Esophagus (tissue), 2 donors: ENCODE results near the gene CCRL2. TPM values are rescaled to one million over a fixed set of nuclear protein-coding genes. Genes with fewer than 3 reads are reported as not detected.
A peak's percentile ranks its signal among the peaks of the same experiment; 100 is the strongest.
"Not testable (repeated sequence)": the region's sequence is repeated elsewhere in the genome, so short reads cannot be mapped to it uniquely, and the experiment has no call there.

Source experiments
- H3K27ac ChIP-seq, 2 donors: one replicate each; pipeline ENCODE4 v1.5.1; 2013; ENCODE audit warnings: low read depth in 2 of 2, mild to moderate bottlenecking in 2 of 2, inconsistent platforms in 1 of 2, low read length in 1 of 2, moderate library complexity in 1 of 2
- H3K27me3 ChIP-seq, 2 donors: one replicate each; pipeline ENCODE4 v1.6.1; 2013; ENCODE audit warnings: low read length in 2 of 2, control low read depth in 1 of 2, mild to moderate bottlenecking in 1 of 2; ENCODE audit not compliant: insufficient read depth in 2 of 2, control insufficient read depth in 1 of 2
- H3K36me3 ChIP-seq, 2 donors: one replicate each; pipeline ENCODE4 v1.6.1; 2013; ENCODE audit warnings: low read length in 1 of 2; ENCODE audit not compliant: control insufficient read depth in 2 of 2, insufficient read depth in 2 of 2
- H3K4me1 ChIP-seq, 2 donors: one replicate each; pipeline ENCODE4 v1.6.1; 2013; ENCODE audit warnings: low read length in 1 of 2; ENCODE audit not compliant: control insufficient read depth in 2 of 2, insufficient read depth in 2 of 2
- H3K4me3 ChIP-seq, 2 donors: one replicate each; pipeline ENCODE4 v1.5.1; 2013; ENCODE audit warnings: low read length in 2 of 2, mild to moderate bottlenecking in 2 of 2, low read depth in 1 of 2, moderate library complexity in 1 of 2
- H3K9me3 ChIP-seq, 2 donors: one replicate each; pipeline ENCODE4 v1.6.1; 2013; ENCODE audit warnings: mild to moderate bottlenecking in 2 of 2, low read depth in 1 of 2, low read length in 1 of 2, moderate library complexity in 1 of 2; ENCODE audit not compliant: control insufficient read depth in 2 of 2, insufficient read depth in 1 of 2
- WGBS, 2 donors: extraction: QIAGEN DNeasy Blood & Tissue Kit; methylation state at CpG; one replicate each; pipeline ENCODE4 v1.1.7; 2013; 5-methylcytosine and 5-hydroxymethylcytosine counted together
- polyA plus RNA-seq, 2 donors: library from polyadenylated mRNA; stranded (reverse); fragments of 200-250 nt; gene quantifications; one replicate each; pipeline ENCODE4 v1.2.3, GENCODE V29; 2013
- donor health status: healthy with polysubstance abuse.
- donor health status: Bipolar disorder and iron deficiency.

The CCRL2 gene
- polyA plus RNA-seq, 2 donors, result 0.28 to 0.29 TPM

GRCh38 chr3:46400846-46401245 is 6.2 kb upstream of the CCRL2 start:
- Histone ChIP-seq H3K27ac (no peak overlapping the region), H3K36me3 (no peaks in the 10 kb centered on the region), H3K27me3 (no peaks in the 10 kb centered on the region), H3K9me3 (no peaks in the 10 kb centered on the region), H3K4me1 (peaks cover 0 to 2% of the 10 kb centered on the region in 2 donors), H3K4me3 (no peak overlapping the region)
- WGBS, 2 donors, result 84 to 88% methylated on average over 5 of the region's 5 CpGs

GRCh38 chr3:46401579-46401978 is 5.5 kb upstream of the CCRL2 start:
- WGBS, 2 donors, result 95 to 98% methylated on average over 2 of the region's 2 CpGs
- no peaks in the 10 kb centered on the region for H3K36me3 ChIP-seq
- no peak overlapping the region for H3K27ac ChIP-seq
- H3K27me3 ChIP-seq, result no peaks in the 10 kb centered on the region
- no peaks in the 10 kb centered on the region for H3K9me3 ChIP-seq
- no peak overlapping the region for H3K4me3 ChIP-seq
- H3K4me1 ChIP-seq, result peaks cover 0 to 2% of the 10 kb centered on the region in 2 donors

- H3K36me3 ChIP-seq, H3K27ac ChIP-seq, H3K4me1 ChIP-seq, H3K4me3 ChIP-seq, H3K9me3 ChIP-seq, H3K27me3 ChIP-seq: not testable (repeated sequence)
- 94 to 95% methylated on average over 4 of the region's 4 CpGs for WGBS, 2 donors
These were observed 4.2 kb upstream of the CCRL2 start for GRCh38 chr3:46402902-46403301.

- Histone ChIP-seq H3K36me3 (no peaks in the 10 kb centered on the region), H3K9me3 (no peaks in the 10 kb centered on the region), H3K4me3 (no peak overlapping the region), H3K27me3 (no peaks in the 10 kb centered on the region), H3K27ac (peak overlapping the region; percentile 57 to 68), H3K4me1 (peaks cover 0 to 2% of the 10 kb centered on the region in 2 donors)
- 35 to 40% methylated on average over 11 of the region's 11 CpGs for WGBS, 2 donors
These were observed 1.6 kb upstream of the CCRL2 start for GRCh38 chr3:46405301-46406019.

- Histone ChIP-seq H3K27me3 (no peaks in the 10 kb centered on the region), H3K36me3 (no peaks in the 10 kb centered on the region), H3K4me1 (peaks cover 0 to 2% of the 10 kb centered on the region in 2 donors), H3K4me3 (no peak overlapping the region), H3K27ac (peak overlapping the region; percentile 38 to 47), H3K9me3 (no peaks in the 10 kb centered on the region)
- WGBS, 2 donors, result 68 to 77% methylated on average over 4 of the region's 4 CpGs
These were observed 644 bp upstream of the CCRL2 start for GRCh38 chr3:46406443-46406787.

GRCh38 chr3:46407970-46408369 is 911 bp downstream of the CCRL2 start:
- Histone ChIP-seq H3K27me3 (no peaks in the 10 kb centered on the region), H3K9me3 (no peaks in the 10 kb centered on the region), H3K4me3 (no peak overlapping the region), H3K27ac (peak overlapping the region in 1 of 2 donors; percentile 61), H3K4me1 (peaks cover 0 to 2% of the 10 kb centered on the region in 2 donors), H3K36me3 (no peaks in the 10 kb centered on the region)
- WGBS, 2 donors, result 67 to 77% methylated on average over 7 of the region's 7 CpGs

GRCh38 chr3:46408853-46409252 is 1.8 kb downstream of the CCRL2 start:
- no peaks in the 10 kb centered on the region for H3K36me3 ChIP-seq
- H3K9me3 ChIP-seq, result no peaks in the 10 kb centered on the region
- H3K27ac ChIP-seq, result no peak overlapping the region
- no peaks in the 10 kb centered on the region for H3K27me3 ChIP-seq
- peaks cover 0 to 2% of the 10 kb centered on the region in 2 donors for H3K4me1 ChIP-seq
- 92 to 93% methylated on average over 7 of the region's 7 CpGs for WGBS, 2 donors
- no peak overlapping the region for H3K4me3 ChIP-seq

GRCh38 chr3:46409739-46410489 is 2.9 kb downstream of the CCRL2 start:
- 84 to 88% methylated on average over 9 of the region's 9 CpGs for WGBS, 2 donors
- H3K27ac ChIP-seq, result no peak overlapping the region
- peaks cover 0 to 2% of the 10 kb centered on the region in 2 donors for H3K4me1 ChIP-seq

GRCh38 chr3:46410669-46411068 is 3.6 kb downstream of the CCRL2 start:
- Histone ChIP-seq H3K27me3 (no peaks in the 10 kb centered on the region), H3K4me1 (no peaks in the 10 kb centered on the region), H3K9me3 (no peaks in the 10 kb centered on the region), H3K36me3 (no peaks in the 10 kb centered on the region), H3K27ac (no peak overlapping the region), H3K4me3 (no peak overlapping the region)
- 91 to 98% methylated on average over 2 of the region's 2 CpGs for WGBS, 2 donors

More at GRCh38 chr3:46409739-46410489, 2.9 kb downstream of the CCRL2 start:
- no peaks in the 10 kb centered on the region for H3K27me3 ChIP-seq
- no peaks in the 10 kb centered on the region for H3K36me3 ChIP-seq
- H3K9me3 ChIP-seq, result no peaks in the 10 kb centered on the region
- no peak overlapping the region for H3K4me3 ChIP-seq
